ENCODE results near the gene ATP6V1B1. TPM values are rescaled to one million over a fixed set of nuclear protein-coding genes. Genes with fewer than 3 reads are reported as not detected.
"Not testable (repeated sequence)": the region's sequence is repeated elsewhere in the genome, so short reads cannot be mapped to it uniquely, and the experiment has no call there.

ATP6V1B1 gene
- total and polyA plus RNA-seq, 12 donors: 0.14 to 4.6 (median 0.69) TPM; not detected in 4

GRCh38 chr2:71006955-71007799 lies 71.5 kb downstream of the ATP6V1B1 start:
- WGBS, 4 donors: 77 to 84% (median 82%) methylated on average over 3 to 5 of the region's 5 CpGs
- Histone ChIP-seq H3K9me3 (replicated peaks in 1 of 3) (no peaks in the 10 kb centered on the region), H3K4me3 (no peak overlapping the region), H3K27ac (no peak overlapping the region), H3K36me3 (replicated peaks in 1 of 2) (no peaks in the 10 kb centered on the region), H3K27me3 (no peaks in the 10 kb centered on the region), H3K4me1 (replicated peaks in 1 of 2) (no peaks in the 10 kb centered on the region)
- TF ChIP-seq POLR2A (IDR thresholded peaks at IDR 0.05): no peak
- TF ChIP-seq CTCF (IDR thresholded peaks at IDR 0.05): no peak
- intact Hi-C loops (cut with DNase I): no loop called here
- DNase-seq: no peak

GRCh38 chr2:71008342-71008741 lies 72.6 kb downstream of the ATP6V1B1 start:
- Histone ChIP-seq H3K9me3 (replicated peaks in 1 of 3) (no peaks in the 10 kb centered on the region), H3K4me1 (replicated peaks in 1 of 2) (no peaks in the 10 kb centered on the region), H3K27ac (no peak overlapping the region), H3K36me3 (replicated peaks in 1 of 2) (no peaks in the 10 kb centered on the region), H3K27me3 (no peaks in the 10 kb centered on the region), H3K4me3 (no peak overlapping the region)
- no peak for DNase-seq
- no peak for TF ChIP-seq POLR2A (IDR thresholded peaks at IDR 0.05)
- TF ChIP-seq CTCF (IDR thresholded peaks at IDR 0.05): no peak
- intact Hi-C loops (cut with DNase I): no loop called here
- WGBS, 4 donors: 87 to 94% (median 90%) methylated on average over 10 to 13 of the region's 13 CpGs

GRCh38 chr2:71011786-71012185 lies 76.1 kb downstream of the ATP6V1B1 start:
- WGBS, 4 donors: 23 to 38% (median 29%) methylated on average over 3 to 6 of the region's 6 CpGs
- H3K27ac ChIP-seq; DNase-seq; intact Hi-C loops (cut with DNase I); H3K4me3 ChIP-seq; H3K9me3 ChIP-seq (replicated peaks in 1 of 3); H3K4me1 ChIP-seq (replicated peaks in 1 of 2); H3K27me3 ChIP-seq; H3K36me3 ChIP-seq (replicated peaks in 1 of 2): not testable (repeated sequence)

Small RNA genes within 50 kb of the gene (small RNA-seq; reads per million reads assigned to genes)
- gene RF02272 (0 reads per million in 2 donors), gene RN7SL160P (0 reads per million in 2 donors)

Other genes starting within 250 kb of the ATP6V1B1 start
- gene ADD2, start 167.7 kb upstream of the ATP6V1B1 start, total RNA-seq: 1 to 10 TPM in 5 of 9 donors, under 1 TPM in 3, not detected in 1; 0.69 to 5.6 (median 2.1) TPM
- gene ADD2, start 167.7 kb upstream of the ATP6V1B1 start, polyA plus RNA-seq: 1 to 10 TPM in 1 of 3 donors, under 1 TPM in 2; 0.20 to 2.2 (median 0.72) TPM
- gene FIGLA, start 145.3 kb upstream of the ATP6V1B1 start, total RNA-seq: not detected
- gene FIGLA, start 145.3 kb upstream of the ATP6V1B1 start, polyA plus RNA-seq: not detected
- under 1 TPM in 1 of 9 donors, not detected in 8; 0.22 TPM for gene CLEC4F, start 115.3 kb upstream of the ATP6V1B1 start, total RNA-seq
- under 1 TPM in 2 of 3 donors, not detected in 1; 0.27 to 0.32 TPM for gene CLEC4F, start 115.3 kb upstream of the ATP6V1B1 start, polyA plus RNA-seq
- gene CD207, start 100.1 kb upstream of the ATP6V1B1 start, total RNA-seq: not detected
- gene CD207, start 100.1 kb upstream of the ATP6V1B1 start, polyA plus RNA-seq: under 1 TPM in 2 of 3 donors, not detected in 1; 0.07 to 0.10 TPM
- gene VAX2, start 35.3 kb upstream of the ATP6V1B1 start, total RNA-seq: 1 to 10 TPM in 3 of 9 donors, under 1 TPM in 3, not detected in 3; 0.35 to 4.9 (median 0.93) TPM
- 1 to 10 TPM in 2 of 3 donors, not detected in 1; 2.5 to 3.0 TPM for gene VAX2, start 35.3 kb upstream of the ATP6V1B1 start, polyA plus RNA-seq
- gene ANKRD53, start 42.7 kb downstream of the ATP6V1B1 start, total RNA-seq: 1 to 10 TPM in 7 of 9 donors, under 1 TPM in 1, not detected in 1; 0.61 to 3.7 (median 2.1) TPM
- 1 to 10 TPM; 1.5 to 5.1 (median 4.3) TPM for gene ANKRD53, start 42.7 kb downstream of the ATP6V1B1 start, polyA plus RNA-seq
- 10 to 100 TPM; 20.0 to 96.6 (median 58.6) TPM for gene TEX261, start 59.0 kb downstream of the ATP6V1B1 start, total RNA-seq
- 10 to 100 TPM; 17.9 to 95.2 (median 23.3) TPM for gene TEX261, start 59.0 kb downstream of the ATP6V1B1 start, polyA plus RNA-seq
- 100 to 1,000 TPM in 3 of 9 donors, 10 to 100 TPM in 6; 56.8 to 144 (median 83.3) TPM for gene NAGK, start 132.7 kb downstream of the ATP6V1B1 start, total RNA-seq
- gene NAGK, start 132.7 kb downstream of the ATP6V1B1 start, polyA plus RNA-seq: 100 to 1,000 TPM in 2 of 3 donors, 10 to 100 TPM in 1; 71.7 to 262 (median 203) TPM
- 10 to 100 TPM; 20.1 to 44.8 (median 32.6) TPM for gene MCEE, start 194.3 kb downstream of the ATP6V1B1 start, total RNA-seq
- 10 to 100 TPM; 24.7 to 50.7 (median 26.8) TPM for gene MCEE, start 194.3 kb downstream of the ATP6V1B1 start, polyA plus RNA-seq
- gene MPHOSPH10, start 194.7 kb downstream of the ATP6V1B1 start, total RNA-seq: 10 to 100 TPM in 8 of 9 donors, 1 to 10 TPM in 1; 9.4 to 36.8 (median 22.2) TPM
- 10 to 100 TPM; 29.0 to 62.1 (median 44.9) TPM for gene MPHOSPH10, start 194.7 kb downstream of the ATP6V1B1 start, polyA plus RNA-seq